ENCODE data around the gene DNAJC16.

DNA sequence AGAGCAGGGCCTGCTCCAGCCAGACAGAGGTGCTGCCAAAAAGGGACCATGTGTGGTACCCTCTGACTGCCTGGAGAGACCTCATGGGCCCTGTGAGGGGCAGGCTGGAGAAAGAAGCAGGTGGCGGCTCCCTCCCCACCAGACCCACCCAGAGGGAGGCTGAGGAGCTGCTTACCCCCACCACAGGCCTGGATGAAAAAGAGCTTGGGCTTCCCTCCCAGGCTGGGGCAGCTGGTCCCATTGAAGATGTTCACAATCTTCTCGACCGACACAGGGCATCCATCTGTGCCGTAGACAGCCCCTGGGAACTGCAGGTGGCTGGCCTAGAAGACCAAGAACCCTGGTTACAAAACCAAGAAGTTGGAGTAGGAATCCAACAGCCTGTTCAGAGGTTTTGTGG is 22.2 kb upstream of the DNAJC16 start:
- TF ChIP-seq, protein P1, sequence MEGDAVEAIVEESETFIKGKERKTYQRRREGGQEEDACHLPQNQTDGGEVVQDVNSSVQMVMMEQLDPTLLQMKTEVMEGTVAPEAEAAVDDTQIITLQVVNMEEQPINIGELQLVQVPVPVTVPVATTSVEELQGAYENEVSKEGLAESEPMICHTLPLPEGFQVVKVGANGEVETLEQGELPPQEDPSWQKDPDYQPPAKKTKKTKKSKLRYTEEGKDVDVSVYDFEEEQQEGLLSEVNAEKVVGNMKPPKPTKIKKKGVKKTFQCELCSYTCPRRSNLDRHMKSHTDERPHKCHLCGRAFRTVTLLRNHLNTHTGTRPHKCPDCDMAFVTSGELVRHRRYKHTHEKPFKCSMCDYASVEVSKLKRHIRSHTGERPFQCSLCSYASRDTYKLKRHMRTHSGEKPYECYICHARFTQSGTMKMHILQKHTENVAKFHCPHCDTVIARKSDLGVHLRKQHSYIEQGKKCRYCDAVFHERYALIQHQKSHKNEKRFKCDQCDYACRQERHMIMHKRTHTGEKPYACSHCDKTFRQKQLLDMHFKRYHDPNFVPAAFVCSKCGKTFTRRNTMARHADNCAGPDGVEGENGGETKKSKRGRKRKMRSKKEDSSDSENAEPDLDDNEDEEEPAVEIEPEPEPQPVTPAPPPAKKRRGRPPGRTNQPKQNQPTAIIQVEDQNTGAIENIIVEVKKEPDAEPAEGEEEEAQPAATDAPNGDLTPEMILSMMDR (conservative IDR thresholded peaks at IDR 0.05 in 1 of 2, IDR thresholded peaks at IDR 0.05 in 1 of 2; ENCODE audit: low read depth in 1 of 2, low read length in 2 of 2): no peak
- TF ChIP-seq EZH2 (IDR thresholded peaks at IDR 0.05; ENCODE audit: low read length, missing control alignments): no peak
